MCF 10A (cell line): Measurements from ENCODE around the gene MRI1. TPM values are rescaled to one million over a fixed set of nuclear protein-coding genes. Genes with fewer than 3 reads are reported as not detected.

Source experiments
- BruUV-seq: library from RNA; stranded (reverse); fragments of 400-500 nt; replicated peaks from 2 replicates; lab custom pipeline; 2021; lab: Mats Ljungman, UMichigan
- CTCF ChIA-PET: fragments of 300-600 bp; sonication (Branson Sonifier 250); formaldehyde crosslinking; extraction: SDS; loops from one replicate; lab custom pipeline; 2021; ENCODE audit warnings: antibody characterized with exemption, inconsistent platforms; lab: Yijun Ruan, JAX
- POLR2A ChIA-PET: fragments of 300-600, 350-650 bp; sonication (Branson Sonifier 250); formaldehyde crosslinking; extraction: SDS; loops from one replicate; lab custom pipeline; 2020; ENCODE audit warnings: antibody characterized with exemption, inconsistent platforms; lab: Yijun Ruan, JAX
- DNase-seq: peaks from one replicate; pipeline ENCODE4 v3.0.0-alpha.2; 2018; ENCODE audit not compliant: unreplicated experiment
- H3K27ac Mint-ChIP-seq: one replicate; pipeline ENCODE4 v1.8.0; 2022; ENCODE audit warnings: mild to moderate bottlenecking, low read depth, mixed read lengths; ENCODE audit not compliant: unreplicated experiment
- H3K27me3 Mint-ChIP-seq: one replicate; pipeline ENCODE4 v1.8.0; 2022; ENCODE audit warnings: mixed read lengths; ENCODE audit not compliant: insufficient read depth, unreplicated experiment
- H3K36me3 Mint-ChIP-seq: one replicate; pipeline ENCODE4 v1.8.0; 2022; ENCODE audit warnings: mild to moderate bottlenecking, moderate library complexity, mixed read lengths; ENCODE audit not compliant: insufficient read depth, unreplicated experiment
- H3K4me1 Mint-ChIP-seq: one replicate; pipeline ENCODE4 v1.8.0; 2022; ENCODE audit warnings: mixed read lengths; ENCODE audit not compliant: insufficient read depth, unreplicated experiment
- H3K4me3 Mint-ChIP-seq: one replicate; pipeline ENCODE4 v1.8.0; 2022; ENCODE audit warnings: mild to moderate bottlenecking, moderate library complexity, mixed read lengths; ENCODE audit not compliant: unreplicated experiment
- H3K9me3 Mint-ChIP-seq: one replicate; pipeline ENCODE4 v1.8.0; 2022; ENCODE audit warnings: mixed read lengths; ENCODE audit not compliant: unreplicated experiment
- intact Hi-C: fragments of 100-400 bp; cut with micrococcal nuclease; formaldehyde crosslinking; loops from 2 replicates; pipeline ENCODE4 v1.14.1; 2022
- total RNA-seq: library from RNA; stranded (reverse); gene quantifications from 2 replicates; pipeline ENCODE4 v1.2.3, GENCODE V29; 2022
- TF ChIP-seq, protein P1 (sequence below): fragments of 200-600 bp; IDR thresholded peaks from one replicate; pipeline ENCODE4 v1.8.0; 2022; ENCODE audit warnings: antibody characterized with exemption, mild to moderate bottlenecking; ENCODE audit not compliant: unreplicated experiment

MRI1 gene
- total RNA-seq, 1 experiment from 2014 or later, result 27.0 TPM

DNA sequence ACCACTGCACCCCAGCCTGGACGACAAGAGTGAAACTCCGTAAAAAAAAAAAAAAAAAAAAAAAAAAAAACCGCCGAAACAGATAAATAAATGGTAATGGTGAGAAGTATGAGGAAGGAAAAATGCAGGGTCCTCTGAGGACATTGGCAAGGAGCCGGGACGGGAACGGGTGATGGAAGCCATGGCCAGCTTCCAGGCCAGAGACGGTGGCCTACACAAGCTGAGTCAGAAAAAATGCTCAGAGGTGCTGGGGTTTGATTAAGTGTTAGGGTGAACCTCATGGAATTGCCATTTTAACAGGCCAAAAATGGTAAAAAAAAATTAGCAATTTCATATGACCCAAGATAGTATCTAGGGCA lies 30.1 kb downstream of the MRI1 start:
- peak overlapping the region; percentile 95 for H3K4me3 Mint-ChIP-seq

GRCh38 chr19:13794757-13795589 lies 30.7 kb downstream of the MRI1 start, which contains the start of gene ZSWIM4:
Gene ZSWIM4 (plus strand): TSS chr19:13795443. CDS start chr19:13795649, 206 bp downstream.
- no peaks in the 10 kb centered on the region for H3K36me3 Mint-ChIP-seq
- CTCF ChIA-PET, result interaction anchor here (0.6 to 1.7 kb wide), 5 partner anchors 51 to 386 kb away, joined by 3 to 7 read pairs (median 5); no protein-coding TSS in a partner anchor
- peak within 1 kb of the TSS; percentile 95 for H3K4me3 Mint-ChIP-seq
- H3K4me1 Mint-ChIP-seq, result peaks cover 22% of the 10 kb centered on the region
- POLR2A ChIA-PET, result interaction anchor here (0.9 to 6.6 kb wide), 18 partner anchors 11 to 74 kb away, joined by 3 to 98 read pairs (median 7); partner anchors contain the start of genes C19orf53 and MRI1
- TF ChIP-seq, protein P1, sequence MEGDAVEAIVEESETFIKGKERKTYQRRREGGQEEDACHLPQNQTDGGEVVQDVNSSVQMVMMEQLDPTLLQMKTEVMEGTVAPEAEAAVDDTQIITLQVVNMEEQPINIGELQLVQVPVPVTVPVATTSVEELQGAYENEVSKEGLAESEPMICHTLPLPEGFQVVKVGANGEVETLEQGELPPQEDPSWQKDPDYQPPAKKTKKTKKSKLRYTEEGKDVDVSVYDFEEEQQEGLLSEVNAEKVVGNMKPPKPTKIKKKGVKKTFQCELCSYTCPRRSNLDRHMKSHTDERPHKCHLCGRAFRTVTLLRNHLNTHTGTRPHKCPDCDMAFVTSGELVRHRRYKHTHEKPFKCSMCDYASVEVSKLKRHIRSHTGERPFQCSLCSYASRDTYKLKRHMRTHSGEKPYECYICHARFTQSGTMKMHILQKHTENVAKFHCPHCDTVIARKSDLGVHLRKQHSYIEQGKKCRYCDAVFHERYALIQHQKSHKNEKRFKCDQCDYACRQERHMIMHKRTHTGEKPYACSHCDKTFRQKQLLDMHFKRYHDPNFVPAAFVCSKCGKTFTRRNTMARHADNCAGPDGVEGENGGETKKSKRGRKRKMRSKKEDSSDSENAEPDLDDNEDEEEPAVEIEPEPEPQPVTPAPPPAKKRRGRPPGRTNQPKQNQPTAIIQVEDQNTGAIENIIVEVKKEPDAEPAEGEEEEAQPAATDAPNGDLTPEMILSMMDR, result no peak
- peak within 1 kb of the TSS; percentile 93 for H3K27ac Mint-ChIP-seq
- no peaks in the 10 kb centered on the region for H3K9me3 Mint-ChIP-seq
- peak; percentile 100 for DNase-seq
- no TSS peak for BruUV-seq
- intact Hi-C loops, result no loop called here
- H3K27me3 Mint-ChIP-seq, result no peaks in the 10 kb centered on the region

More for the DNA sequence above, 30.1 kb downstream of the MRI1 start:
- ChIA-PET POLR2A (interaction anchor here (0.9 to 6.6 kb wide), 12 partner anchors 10 to 68 kb away, joined by 3 to 98 read pairs (median 11); partner anchors contain the start of gene C19orf53), CTCF (interaction anchor here (0.6 to 1.7 kb wide), 4 partner anchors 64 to 385 kb away, joined by 3 to 7 read pairs (median 6); no protein-coding TSS in a partner anchor)
- no peaks in the 10 kb centered on the region for H3K36me3 Mint-ChIP-seq
- H3K27me3 Mint-ChIP-seq, result no peaks in the 10 kb centered on the region
- DNase-seq, result peak; percentile 87
- intact Hi-C loops, result no loop called here
- BruUV-seq, result TSS peak; percentile 82
- H3K9me3 Mint-ChIP-seq, result no peaks in the 10 kb centered on the region
- TF ChIP-seq, protein P1, result no peak
- peak overlapping the region; percentile 93 for H3K27ac Mint-ChIP-seq
- H3K4me1 Mint-ChIP-seq, result peaks cover 22% of the 10 kb centered on the region

GRCh38 chr19:13795595-13796300 lies 31.4 kb downstream of the MRI1 start:
- Mint-ChIP-seq H3K36me3 (peaks cover 5% of the 10 kb centered on the region), H3K4me1 (peaks cover 22% of the 10 kb centered on the region), H3K4me3 (peak overlapping the region; percentile 95), H3K27me3 (no peaks in the 10 kb centered on the region), H3K9me3 (no peaks in the 10 kb centered on the region), H3K27ac (peak overlapping the region; percentile 93)
- ChIA-PET POLR2A (interaction anchor here (0.5 to 6.6 kb wide), 20 partner anchors 12 to 74 kb away, joined by 3 to 98 read pairs (median 7); partner anchors contain the start of genes C19orf53 and MRI1), CTCF (interaction anchor here (1.6 kb wide), 1 partner anchor 51 kb away, joined by 4 read pairs; no protein-coding TSS in a partner anchor)
- intact Hi-C loops, result no loop called here
- TF ChIP-seq, protein P1, result no peak
- no TSS peak for BruUV-seq
- DNase-seq, result peak; percentile 15
